K562 treated with DMSO at 1 percent for 24 hours (cell line): ENCODE results near the gene KRT37. TPM values are rescaled to one million over a fixed set of nuclear protein-coding genes. Genes with fewer than 3 reads are reported as not detected.

Source experiments
- total RNA-seq: library from RNA; unstranded; fragments of 300-600 nt; gene quantifications from 2 replicates; pipeline ENCODE4 v1.2.3, GENCODE V29; 2022; ENCODE audit warnings: low read depth; ENCODE audit not compliant: insufficient read depth

Gene KRT37
- total RNA-seq, result not detected in 2 replicates

DNA sequence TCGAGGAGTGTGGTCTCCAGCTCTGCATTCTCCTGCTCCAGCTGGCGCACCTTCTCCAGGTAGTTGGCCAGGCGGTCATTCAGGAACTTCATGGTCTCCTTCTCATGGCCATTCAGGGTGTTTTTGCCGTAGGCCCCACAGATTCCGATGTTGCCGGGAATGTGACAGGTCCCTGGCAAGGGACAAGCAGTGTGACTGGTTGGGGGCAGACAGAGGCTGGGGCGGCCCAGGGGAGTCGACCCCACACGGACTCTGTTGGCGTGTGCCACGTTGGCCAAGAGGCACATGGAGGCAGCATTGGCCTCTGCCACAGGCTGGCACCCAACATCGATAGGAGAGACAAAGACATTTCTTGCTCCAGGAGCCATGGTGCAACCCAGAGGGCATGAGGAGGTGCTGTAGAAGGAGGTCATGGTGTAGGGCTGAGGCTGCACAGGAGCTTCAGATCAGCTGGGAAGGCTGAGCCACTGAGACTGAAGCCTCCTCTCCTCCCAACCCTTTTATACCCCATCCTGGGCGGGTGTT, at the start of gene KRT37:
KRT37 (minus strand) TSS at position 475 of the 525 bp plus-strand sequence; CDS start at position 413, 62 bp downstream.

GRCh38 chr17:41466988-41467387, 42.6 kb upstream of the KRT37 start, which contains the start of gene KRT32:
Gene KRT32 (minus strand): TSS chr17:41467386. CDS start chr17:41467325, 61 bp downstream.

GRCh38 chr17:41440531-41441033, 16.2 kb upstream of the KRT37 start, which contains the start of gene KRT38:
Gene KRT38 (minus strand): TSS chr17:41440983. CDS start chr17:41440921, 62 bp downstream.

GRCh38 chr17:41396996-41397660, 27.3 kb downstream of the KRT37 start, which contains the start of gene KRT31:
Gene KRT31 (minus strand): TSS chr17:41397608. CDS start chr17:41397539, 69 bp downstream.

DNA sequence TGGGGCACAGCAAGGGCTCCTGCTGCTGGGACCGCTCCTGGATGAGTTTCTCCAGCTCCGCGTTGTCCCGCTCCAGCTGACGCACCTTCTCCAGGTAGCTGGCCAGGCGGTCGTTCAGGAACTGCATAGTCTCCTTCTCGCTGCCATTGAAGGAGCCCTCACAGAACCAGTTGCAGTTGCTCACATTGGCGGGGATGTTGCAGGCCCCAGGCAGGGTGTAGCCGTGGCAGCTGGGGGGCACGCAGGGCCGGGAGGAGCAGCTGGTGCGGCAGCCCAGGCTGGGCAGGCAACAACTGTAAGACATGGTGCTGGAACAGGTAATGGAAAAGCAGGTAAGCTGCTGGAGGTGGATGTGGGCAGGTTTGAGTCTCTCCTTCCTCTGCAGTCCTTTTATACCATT, 42.4 kb downstream of the KRT37 start, which contains the start of gene KRT34:
KRT34 (minus strand) TSS at position 364 of the 400 bp plus-strand sequence; CDS start at position 304, 60 bp downstream.

Other genes starting within 250 kb of the KRT37 start
- gene KRTAP4-2, start 246.4 kb downstream of the KRT37 start, total RNA-seq, result not detected in 2 replicates
- not detected in 2 replicates for gene KRTAP4-1, start 239.7 kb downstream of the KRT37 start, total RNA-seq
- not detected in 2 replicates for gene KRTAP9-1, start 234.7 kb downstream of the KRT37 start, total RNA-seq
- not detected in 2 replicates for gene KRTAP9-2, start 197.9 kb downstream of the KRT37 start, total RNA-seq
- gene KRTAP9-3, start 192.1 kb downstream of the KRT37 start, total RNA-seq, result not detected in 2 replicates
- not detected in 2 replicates for gene KRTAP9-8, start 186.6 kb downstream of the KRT37 start, total RNA-seq
- gene KRTAP9-4, start 174.9 kb downstream of the KRT37 start, total RNA-seq, result not detected in 2 replicates
- not detected in 2 replicates for gene KRTAP9-9, start 169.2 kb downstream of the KRT37 start, total RNA-seq
- not detected in 2 replicates for gene KRTAP9-6, start 159.2 kb downstream of the KRT37 start, total RNA-seq
- gene KRTAP9-7, start 148.9 kb downstream of the KRT37 start, total RNA-seq, result not detected in 2 replicates
- not detected in 2 replicates for gene KRTAP29-1, start 121.7 kb downstream of the KRT37 start, total RNA-seq
- not detected in 2 replicates for gene KRTAP16-1, start 115.3 kb downstream of the KRT37 start, total RNA-seq
- gene KRTAP17-1, start 108.9 kb downstream of the KRT37 start, total RNA-seq, result not detected in 2 replicates
- gene KRT33A, start 73.8 kb downstream of the KRT37 start, total RNA-seq, result not detected in 2 replicates
- gene KRT33B, start 54.8 kb downstream of the KRT37 start, total RNA-seq, result not detected in 2 replicates
- not detected in 2 replicates for gene KRT34, start 42.3 kb downstream of the KRT37 start, total RNA-seq
- gene KRT31, start 27.0 kb downstream of the KRT37 start, total RNA-seq, result not detected in 2 replicates
- not detected in 2 replicates for gene KRT38, start 16.4 kb upstream of the KRT37 start, total RNA-seq
- gene KRT32, start 42.8 kb upstream of the KRT37 start, total RNA-seq, result not detected in 2 replicates
- gene KRT35, start 56.6 kb upstream of the KRT37 start, total RNA-seq, result not detected in 2 replicates
- not detected in 2 replicates for gene KRT36, start 65.3 kb upstream of the KRT37 start, total RNA-seq
- not detected in 2 replicates for gene KRT13, start 81.0 kb upstream of the KRT37 start, total RNA-seq
- gene KRT15, start 94.3 kb upstream of the KRT37 start, total RNA-seq, result 0.42 and 0.88 TPM in 2 replicates
- 202 and 214 TPM in 2 replicates for gene KRT19, start 103.7 kb upstream of the KRT37 start, total RNA-seq
- not detected in 2 replicates for gene KRT9, start 147.5 kb upstream of the KRT37 start, total RNA-seq
- not detected in 2 replicates for gene KRT14, start 162.3 kb upstream of the KRT37 start, total RNA-seq
- not detected in 2 replicates for gene KRT16, start 188.2 kb upstream of the KRT37 start, total RNA-seq
- gene KRT17, start 200.0 kb upstream of the KRT37 start, total RNA-seq, result 0.45 TPM in 1 of 2 replicates, not detected in the other